Astrocyte (in vitro differentiated cells and primary cell): ENCODE results near the gene SLC44A5.

Experiments
- EZH2 ChIP-seq: IDR thresholded peaks from 2 replicates; pipeline ENCODE4 v1.6.1; 2012; ENCODE audit warnings: mild to moderate bottlenecking, low read length, inconsistent platforms; ENCODE audit not compliant: insufficient read depth
- TF ChIP-seq, protein P1 (sequence below): IDR thresholded peaks from 2 replicates; pipeline ENCODE4 v1.5.1; 2011; ENCODE audit warnings: low read depth, mild to moderate bottlenecking, inconsistent platforms, low read length, moderate library complexity; ENCODE audit not compliant: insufficient read depth

DNA sequence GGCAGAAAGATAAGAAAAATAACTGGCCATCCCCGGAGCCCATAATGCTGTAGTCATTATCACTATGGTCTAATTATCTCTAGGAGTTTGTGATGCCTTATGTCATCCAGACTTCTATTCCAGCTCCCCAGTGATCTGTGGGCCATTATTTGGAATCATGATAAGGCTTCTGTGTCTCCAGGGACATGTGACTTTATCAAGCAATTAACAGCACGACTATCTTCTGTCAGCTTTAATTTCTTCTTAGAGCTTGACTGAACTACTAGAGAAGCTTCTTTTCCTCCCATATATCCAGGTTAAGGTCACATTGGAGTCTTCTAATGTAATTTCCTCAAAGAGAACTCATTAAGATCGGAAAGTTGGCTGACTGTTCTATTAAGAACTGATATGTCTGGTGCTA is 376.4 kb downstream of the SLC44A5 start:
- TF ChIP-seq, protein P1, sequence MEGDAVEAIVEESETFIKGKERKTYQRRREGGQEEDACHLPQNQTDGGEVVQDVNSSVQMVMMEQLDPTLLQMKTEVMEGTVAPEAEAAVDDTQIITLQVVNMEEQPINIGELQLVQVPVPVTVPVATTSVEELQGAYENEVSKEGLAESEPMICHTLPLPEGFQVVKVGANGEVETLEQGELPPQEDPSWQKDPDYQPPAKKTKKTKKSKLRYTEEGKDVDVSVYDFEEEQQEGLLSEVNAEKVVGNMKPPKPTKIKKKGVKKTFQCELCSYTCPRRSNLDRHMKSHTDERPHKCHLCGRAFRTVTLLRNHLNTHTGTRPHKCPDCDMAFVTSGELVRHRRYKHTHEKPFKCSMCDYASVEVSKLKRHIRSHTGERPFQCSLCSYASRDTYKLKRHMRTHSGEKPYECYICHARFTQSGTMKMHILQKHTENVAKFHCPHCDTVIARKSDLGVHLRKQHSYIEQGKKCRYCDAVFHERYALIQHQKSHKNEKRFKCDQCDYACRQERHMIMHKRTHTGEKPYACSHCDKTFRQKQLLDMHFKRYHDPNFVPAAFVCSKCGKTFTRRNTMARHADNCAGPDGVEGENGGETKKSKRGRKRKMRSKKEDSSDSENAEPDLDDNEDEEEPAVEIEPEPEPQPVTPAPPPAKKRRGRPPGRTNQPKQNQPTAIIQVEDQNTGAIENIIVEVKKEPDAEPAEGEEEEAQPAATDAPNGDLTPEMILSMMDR: no peak
- no peak for TF ChIP-seq EZH2
